ENCODE measurements around the gene TRAF2.

TRAF2 gene

DNA sequence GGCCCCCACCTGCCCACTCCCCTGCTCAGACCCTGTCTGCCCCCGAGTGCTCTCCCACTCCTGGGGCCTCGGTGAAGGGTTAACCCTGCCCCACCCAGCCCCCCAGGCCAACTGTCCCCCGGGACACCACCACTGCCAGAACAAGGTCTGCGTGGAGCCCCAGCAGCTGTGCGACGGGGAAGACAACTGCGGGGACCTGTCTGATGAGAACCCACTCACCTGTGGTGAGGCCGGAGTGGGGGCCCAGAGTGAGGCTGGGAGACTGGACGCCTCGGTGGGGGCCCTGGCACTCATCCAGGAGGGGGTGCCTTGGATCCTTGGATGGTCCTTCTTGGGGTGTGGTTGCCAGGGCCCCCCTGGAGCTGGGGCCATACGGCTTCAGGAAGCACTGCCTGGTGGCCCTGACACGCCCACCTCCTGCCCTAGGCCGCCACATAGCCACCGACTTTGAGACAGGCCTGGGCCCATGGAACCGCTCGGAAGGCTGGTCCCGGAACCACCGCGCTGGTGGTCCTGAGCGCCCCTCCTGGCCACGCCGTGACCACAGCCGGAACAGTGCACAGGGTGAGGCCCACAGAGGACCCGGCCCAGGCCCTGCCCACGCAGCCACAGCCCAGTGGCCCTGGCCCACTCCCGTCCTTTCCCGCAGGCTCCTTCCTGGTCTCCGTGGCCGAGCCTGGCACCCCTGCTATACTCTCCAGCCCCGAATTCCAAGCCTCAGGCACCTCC, 32.0 kb upstream of the TRAF2 start:
- H3K56ac ChIP-seq (ENCODE audit: low read length) = no peak overlapping the region
- H3K79me2 ChIP-seq (ENCODE audit: control insufficient read depth, insufficient read depth, low read length) = no peaks in the 10 kb centered on the region
- H3K27ac ChIP-seq (ENCODE audit: low read depth, low read length) = no peak overlapping the region
- no peak overlapping the region for H4K8ac ChIP-seq (ENCODE audit: low read depth, low read length)
- H3K4me3 ChIP-seq (ENCODE audit: low read length) = no peak overlapping the region
- no peak overlapping the region for H2BK120ac ChIP-seq (ENCODE audit: low read depth, low read length)
- no peak overlapping the region for H4K5ac ChIP-seq (ENCODE audit: low read length)
- no peaks in the 10 kb centered on the region for H3K79me1 ChIP-seq (ENCODE audit: low read length)
- no peak overlapping the region for H3K4me2 ChIP-seq (ENCODE audit: low read length)
- H2BK15ac ChIP-seq (replicated peaks; ENCODE audit: low read depth) = no peak overlapping the region
- WGBS (ENCODE audit: extremely low coverage, insufficient coverage, low lambda C conversion rate) = no CpG with 5 or more reads among the region's 30 CpGs
- no peaks in the 10 kb centered on the region for H3K27me3 ChIP-seq (ENCODE audit: insufficient read depth, low read length, poor library complexity)
- no peak overlapping the region for H2AK5ac ChIP-seq (ENCODE audit: low read length)
- no peak overlapping the region for H3K18ac ChIP-seq (ENCODE audit: low read length)
- H3K36me3 ChIP-seq (ENCODE audit: control insufficient read depth, insufficient read depth, low read length) = no peaks in the 10 kb centered on the region
- H2BK5ac ChIP-seq (ENCODE audit: low read length) = no peak overlapping the region
- no peak overlapping the region for H3K9ac ChIP-seq (ENCODE audit: low read length)
- no peak overlapping the region for H3K23ac ChIP-seq (ENCODE audit: low read length)
- no peaks in the 10 kb centered on the region for H3K4me1 ChIP-seq (ENCODE audit: control insufficient read depth, low read depth, low read length)
- DNase-seq = no peak
- H3K4ac ChIP-seq (ENCODE audit: low read depth, low read length) = no peak overlapping the region

DNA sequence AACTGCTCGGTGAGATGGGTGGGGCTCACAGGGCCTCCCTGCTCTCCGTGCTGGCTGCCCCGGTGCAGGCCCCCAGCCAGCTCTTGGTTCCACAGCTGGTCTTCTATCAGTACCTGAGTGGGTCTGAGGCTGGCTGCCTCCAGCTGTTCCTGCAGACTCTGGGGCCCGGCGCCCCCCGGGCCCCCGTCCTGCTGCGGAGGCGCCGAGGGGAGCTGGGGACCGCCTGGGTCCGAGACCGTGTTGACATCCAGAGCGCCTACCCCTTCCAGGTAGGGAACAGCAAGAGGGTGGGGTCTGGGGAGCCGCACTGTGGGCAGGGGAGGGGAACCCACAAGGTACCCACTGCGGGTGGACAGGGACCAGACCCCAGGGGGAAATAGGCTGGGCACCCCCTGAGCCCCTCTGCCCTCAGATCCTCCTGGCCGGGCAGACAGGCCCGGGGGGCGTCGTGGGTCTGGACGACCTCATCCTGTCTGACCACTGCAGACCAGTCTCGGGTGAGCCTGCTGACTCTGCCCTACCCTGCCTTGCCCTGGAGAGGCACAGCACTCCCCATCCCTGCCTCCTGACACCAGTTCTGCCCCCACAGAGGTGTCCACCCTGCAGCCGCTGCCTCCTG, 31.4 kb upstream of the TRAF2 start:
- no CpG with 5 or more reads among the region's 23 CpGs for WGBS (ENCODE audit: extremely low coverage, insufficient coverage, low lambda C conversion rate)

DNA sequence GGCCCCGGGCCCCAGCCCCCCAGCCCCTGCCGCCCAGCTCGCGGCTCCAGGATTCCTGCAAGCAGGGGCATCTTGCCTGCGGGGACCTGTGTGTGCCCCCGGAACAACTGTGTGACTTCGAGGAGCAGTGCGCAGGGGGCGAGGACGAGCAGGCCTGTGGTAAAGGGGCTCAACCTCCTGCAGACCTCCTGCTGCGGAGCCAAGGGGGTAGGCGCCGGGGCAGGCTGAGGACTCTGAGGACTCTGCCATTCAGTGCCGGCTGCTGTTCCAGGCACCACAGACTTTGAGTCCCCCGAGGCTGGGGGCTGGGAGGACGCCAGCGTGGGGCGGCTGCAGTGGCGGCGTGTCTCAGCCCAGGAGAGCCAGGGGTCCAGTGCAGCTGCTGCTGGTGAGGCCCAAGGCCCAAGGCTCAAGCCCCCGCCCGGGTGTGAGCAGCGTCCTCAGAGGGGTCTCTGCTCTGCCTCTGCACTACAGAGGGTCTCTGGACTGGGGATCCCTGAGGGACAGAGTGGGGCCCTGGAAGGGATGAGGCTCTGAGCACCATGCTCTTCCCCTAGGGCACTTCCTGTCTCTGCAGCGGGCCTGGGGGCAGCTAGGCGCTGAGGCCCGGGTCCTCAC, 30.7 kb upstream of the TRAF2 start:
- Histone ChIP-seq H3K18ac (ENCODE audit: low read length) (no peak overlapping the region), H3K4me1 (ENCODE audit: control insufficient read depth, low read depth, low read length) (no peaks in the 10 kb centered on the region), H2BK15ac (replicated peaks; ENCODE audit: low read depth) (no peak overlapping the region), H2BK5ac (ENCODE audit: low read length) (no peak overlapping the region), H3K4me2 (ENCODE audit: low read length) (no peak overlapping the region), H3K36me3 (ENCODE audit: control insufficient read depth, insufficient read depth, low read length) (no peaks in the 10 kb centered on the region), H3K4ac (ENCODE audit: low read depth, low read length) (no peak overlapping the region), H3K9ac (ENCODE audit: low read length) (no peak overlapping the region), H3K23ac (ENCODE audit: low read length) (no peak overlapping the region), H3K27me3 (ENCODE audit: insufficient read depth, low read length, poor library complexity) (no peaks in the 10 kb centered on the region), H3K27ac (ENCODE audit: low read depth, low read length) (no peak overlapping the region), H4K8ac (ENCODE audit: low read depth, low read length) (no peak overlapping the region), H2BK120ac (ENCODE audit: low read depth, low read length) (no peak overlapping the region), H3K79me2 (ENCODE audit: control insufficient read depth, insufficient read depth, low read length) (no peaks in the 10 kb centered on the region), H3K4me3 (ENCODE audit: low read length) (no peak overlapping the region), H2AK5ac (ENCODE audit: low read length) (no peak overlapping the region), H3K56ac (ENCODE audit: low read length) (peak overlapping the region; percentile 25), H4K5ac (ENCODE audit: low read length) (no peak overlapping the region), H3K79me1 (ENCODE audit: low read length) (no peaks in the 10 kb centered on the region)
- no peak for DNase-seq
- WGBS (ENCODE audit: extremely low coverage, insufficient coverage, low lambda C conversion rate) = no CpG with 5 or more reads among the region's 26 CpGs

More for the DNA sequence above, 31.4 kb upstream of the TRAF2 start:
- H2BK15ac ChIP-seq (replicated peaks; ENCODE audit: low read depth) = no peak overlapping the region
- H3K27ac ChIP-seq (ENCODE audit: low read depth, low read length) = no peak overlapping the region
- H4K5ac ChIP-seq (ENCODE audit: low read length) = no peak overlapping the region
- no peak for DNase-seq
- H2BK5ac ChIP-seq (ENCODE audit: low read length) = no peak overlapping the region
- H3K4me1 ChIP-seq (ENCODE audit: control insufficient read depth, low read depth, low read length) = no peaks in the 10 kb centered on the region
- H3K4me2 ChIP-seq (ENCODE audit: low read length) = no peak overlapping the region
- H2AK5ac ChIP-seq (ENCODE audit: low read length) = no peak overlapping the region
- no peak overlapping the region for H3K9ac ChIP-seq (ENCODE audit: low read length)
- no peak overlapping the region for H3K23ac ChIP-seq (ENCODE audit: low read length)
- no peaks in the 10 kb centered on the region for H3K79me1 ChIP-seq (ENCODE audit: low read length)
- H3K27me3 ChIP-seq (ENCODE audit: insufficient read depth, low read length, poor library complexity) = no peaks in the 10 kb centered on the region
- no peak overlapping the region for H4K8ac ChIP-seq (ENCODE audit: low read depth, low read length)
- H3K18ac ChIP-seq (ENCODE audit: low read length) = no peak overlapping the region
- H2BK120ac ChIP-seq (ENCODE audit: low read depth, low read length) = no peak overlapping the region
- no peak overlapping the region for H3K4ac ChIP-seq (ENCODE audit: low read depth, low read length)
- H3K4me3 ChIP-seq (ENCODE audit: low read length) = no peak overlapping the region
- no peaks in the 10 kb centered on the region for H3K36me3 ChIP-seq (ENCODE audit: control insufficient read depth, insufficient read depth, low read length)
- no peak overlapping the region for H3K56ac ChIP-seq (ENCODE audit: low read length)
- H3K79me2 ChIP-seq (ENCODE audit: control insufficient read depth, insufficient read depth, low read length) = no peaks in the 10 kb centered on the region

DNA sequence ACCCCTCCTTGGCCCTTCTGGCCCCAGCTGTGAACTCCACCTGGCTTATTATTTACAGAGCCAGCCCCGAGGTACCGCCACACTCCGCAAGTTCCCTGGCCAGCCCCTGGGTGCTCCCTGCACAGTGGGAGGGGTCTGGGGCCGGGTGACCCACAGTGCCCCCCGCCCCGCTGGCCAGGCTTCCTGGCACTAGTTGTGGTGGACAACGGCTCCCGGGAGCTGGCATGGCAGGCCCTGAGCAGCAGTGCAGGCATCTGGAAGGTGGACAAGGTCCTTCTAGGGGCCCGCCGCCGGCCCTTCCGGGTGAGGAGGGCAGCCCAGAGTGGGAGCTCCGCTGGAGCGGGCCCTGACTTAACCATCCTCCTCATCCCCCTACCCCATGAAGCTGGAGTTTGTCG, 30.2 kb upstream of the TRAF2 start:
- WGBS (ENCODE audit: extremely low coverage, insufficient coverage, low lambda C conversion rate) = no CpG with 5 or more reads among the region's 15 CpGs
- Histone ChIP-seq H4K5ac (ENCODE audit: low read length) (no peak overlapping the region), H3K36me3 (ENCODE audit: control insufficient read depth, insufficient read depth, low read length) (no peaks in the 10 kb centered on the region), H3K4me2 (ENCODE audit: low read length) (no peak overlapping the region), H2BK120ac (ENCODE audit: low read depth, low read length) (no peak overlapping the region), H4K8ac (ENCODE audit: low read depth, low read length) (no peak overlapping the region), H3K9ac (ENCODE audit: low read length) (no peak overlapping the region), H3K4me1 (ENCODE audit: control insufficient read depth, low read depth, low read length) (no peaks in the 10 kb centered on the region), H3K56ac (ENCODE audit: low read length) (peak overlapping the region; percentile 25), H3K23ac (ENCODE audit: low read length) (no peak overlapping the region), H2BK15ac (replicated peaks; ENCODE audit: low read depth) (no peak overlapping the region), H3K4me3 (ENCODE audit: low read length) (no peak overlapping the region), H2BK5ac (ENCODE audit: low read length) (no peak overlapping the region), H2AK5ac (ENCODE audit: low read length) (no peak overlapping the region), H3K27me3 (ENCODE audit: insufficient read depth, low read length, poor library complexity) (no peaks in the 10 kb centered on the region), H3K4ac (ENCODE audit: low read depth, low read length) (no peak overlapping the region), H3K79me2 (ENCODE audit: control insufficient read depth, insufficient read depth, low read length) (no peaks in the 10 kb centered on the region), H3K18ac (ENCODE audit: low read length) (no peak overlapping the region), H3K79me1 (ENCODE audit: low read length) (no peaks in the 10 kb centered on the region), H3K27ac (ENCODE audit: low read depth, low read length) (no peak overlapping the region)
- DNase-seq = no peak

DNA sequence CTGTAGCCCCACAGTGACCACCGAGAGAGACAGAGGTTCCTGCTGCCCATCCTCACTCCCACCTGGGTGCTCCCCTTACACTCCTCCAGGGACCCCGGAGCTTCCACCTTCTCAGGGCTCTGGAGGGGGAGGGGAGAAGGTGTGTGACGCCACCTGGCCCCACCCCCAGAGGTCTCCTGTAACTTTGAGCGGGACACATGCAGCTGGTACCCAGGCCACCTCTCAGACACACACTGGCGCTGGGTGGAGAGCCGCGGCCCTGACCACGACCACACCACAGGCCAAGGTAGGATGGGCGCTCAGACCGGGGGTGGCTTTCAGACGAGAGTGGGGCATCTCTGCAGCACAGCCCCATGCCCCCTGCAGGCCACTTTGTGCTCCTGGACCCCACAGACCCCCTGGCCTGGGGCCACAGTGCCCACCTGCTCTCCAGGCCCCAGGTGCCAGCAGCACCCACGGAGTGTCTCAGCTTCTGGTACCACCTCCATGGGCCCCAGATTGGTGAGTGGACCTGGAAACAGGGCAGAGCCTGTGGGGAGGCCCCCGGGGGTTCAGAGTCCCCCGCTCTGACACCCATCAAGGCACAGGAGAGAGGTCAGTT, 29.7 kb upstream of the TRAF2 start:
- Histone ChIP-seq H3K4me2 (ENCODE audit: low read length) (no peak overlapping the region), H3K9ac (ENCODE audit: low read length) (no peak overlapping the region), H2BK120ac (ENCODE audit: low read depth, low read length) (no peak overlapping the region), H3K56ac (ENCODE audit: low read length) (no peak overlapping the region), H3K18ac (ENCODE audit: low read length) (no peak overlapping the region), H3K27ac (ENCODE audit: low read depth, low read length) (no peak overlapping the region), H3K27me3 (ENCODE audit: insufficient read depth, low read length, poor library complexity) (no peaks in the 10 kb centered on the region), H3K4ac (ENCODE audit: low read depth, low read length) (no peak overlapping the region), H2BK15ac (replicated peaks; ENCODE audit: low read depth) (no peak overlapping the region), H2AK5ac (ENCODE audit: low read length) (no peak overlapping the region), H4K5ac (ENCODE audit: low read length) (no peak overlapping the region), H3K79me1 (ENCODE audit: low read length) (no peaks in the 10 kb centered on the region), H2BK5ac (ENCODE audit: low read length) (no peak overlapping the region), H3K23ac (ENCODE audit: low read length) (no peak overlapping the region), H3K4me1 (ENCODE audit: control insufficient read depth, low read depth, low read length) (no peaks in the 10 kb centered on the region), H3K4me3 (ENCODE audit: low read length) (no peak overlapping the region), H3K79me2 (ENCODE audit: control insufficient read depth, insufficient read depth, low read length) (no peaks in the 10 kb centered on the region), H4K8ac (ENCODE audit: low read depth, low read length) (no peak overlapping the region), H3K36me3 (ENCODE audit: control insufficient read depth, insufficient read depth, low read length) (no peaks in the 10 kb centered on the region)
- DNase-seq = no peak
- no CpG with 5 or more reads among the region's 14 CpGs for WGBS (ENCODE audit: extremely low coverage, insufficient coverage, low lambda C conversion rate)

All from mesendoderm (in vitro differentiated cells).